Stimulated activated CD8-positive, alpha-beta memory T cell treated with anti-CD3 and anti-CD28 coated beads, Interleukin-12 subunit alpha, Interleukin-12 subunit beta, amount 100 ng/mL, for 1 hour (primary cell): ENCODE results near the gene BBC3.
A peak's percentile ranks its signal among the peaks of the same experiment; 100 is the strongest.

Experiments
- DNase-seq: peaks from one replicate; pipeline ENCODE4 v3.0.0-alpha.2; 2020; ENCODE audit warnings: low read depth

The BBC3 gene

DNA sequence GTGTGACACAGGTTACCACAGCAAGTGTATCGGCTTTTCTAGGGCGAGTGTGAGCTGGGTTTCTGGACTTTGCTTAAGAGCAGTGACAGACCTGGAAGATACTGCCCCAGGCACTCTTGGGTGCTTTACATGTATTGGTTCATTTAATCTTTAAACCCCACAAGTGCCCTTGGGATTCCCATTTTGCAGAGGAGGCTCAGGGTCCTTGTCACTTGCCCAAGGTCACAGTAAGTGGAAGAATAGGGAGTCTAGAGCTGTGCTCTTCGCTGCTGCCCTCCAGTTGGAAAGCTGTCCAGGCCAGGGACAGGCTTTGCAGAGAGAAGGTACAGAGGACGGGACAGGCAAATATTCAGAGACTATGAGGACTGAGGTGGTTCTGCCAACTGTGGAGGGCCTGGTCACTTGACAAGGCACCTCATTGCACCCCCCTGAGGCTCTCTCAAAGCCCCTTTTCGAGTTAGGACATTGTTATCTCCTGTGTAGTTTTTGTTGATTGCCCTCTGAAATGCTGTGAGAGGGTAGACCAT lies 42.4 kb downstream of the BBC3 start:
- DNase-seq, result no peak

DNA sequence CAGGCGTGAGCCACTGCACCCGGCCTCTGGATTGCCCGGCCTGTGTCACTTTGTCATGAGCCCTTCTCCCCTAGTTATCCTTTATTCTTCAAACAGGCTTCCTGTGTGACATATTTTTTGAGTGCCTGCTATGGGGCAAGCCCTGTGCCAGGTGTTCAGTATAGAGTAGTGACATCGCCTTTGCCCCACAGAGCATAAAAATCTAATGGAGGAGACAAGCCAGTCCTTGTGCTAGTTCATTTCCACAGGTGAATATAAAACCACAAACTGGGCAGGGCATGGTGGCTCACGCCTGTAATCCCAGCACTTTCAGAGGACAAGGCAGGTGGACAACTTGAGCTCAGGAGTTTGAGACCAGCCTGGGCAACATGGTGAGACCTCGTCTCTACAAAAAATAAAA lies 43.2 kb downstream of the BBC3 start:
- no peak for DNase-seq

DNA sequence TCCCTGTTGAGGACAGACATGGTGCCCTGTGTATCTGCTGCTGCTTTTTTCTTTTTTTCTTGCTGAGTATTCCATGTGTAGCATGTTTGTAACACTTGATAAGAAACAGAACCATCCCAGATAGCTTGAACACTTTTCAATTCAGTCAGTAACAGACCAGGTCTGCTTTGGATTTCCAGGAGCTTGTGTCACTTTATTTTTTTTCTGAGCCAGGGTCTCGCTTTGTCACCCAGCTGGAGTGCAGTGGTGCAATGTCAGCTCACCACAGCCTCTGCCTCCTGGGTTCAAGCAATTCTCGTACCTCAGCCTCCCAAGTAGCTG lies 43.7 kb downstream of the BBC3 start:
- DNase-seq, result no peak

DNA sequence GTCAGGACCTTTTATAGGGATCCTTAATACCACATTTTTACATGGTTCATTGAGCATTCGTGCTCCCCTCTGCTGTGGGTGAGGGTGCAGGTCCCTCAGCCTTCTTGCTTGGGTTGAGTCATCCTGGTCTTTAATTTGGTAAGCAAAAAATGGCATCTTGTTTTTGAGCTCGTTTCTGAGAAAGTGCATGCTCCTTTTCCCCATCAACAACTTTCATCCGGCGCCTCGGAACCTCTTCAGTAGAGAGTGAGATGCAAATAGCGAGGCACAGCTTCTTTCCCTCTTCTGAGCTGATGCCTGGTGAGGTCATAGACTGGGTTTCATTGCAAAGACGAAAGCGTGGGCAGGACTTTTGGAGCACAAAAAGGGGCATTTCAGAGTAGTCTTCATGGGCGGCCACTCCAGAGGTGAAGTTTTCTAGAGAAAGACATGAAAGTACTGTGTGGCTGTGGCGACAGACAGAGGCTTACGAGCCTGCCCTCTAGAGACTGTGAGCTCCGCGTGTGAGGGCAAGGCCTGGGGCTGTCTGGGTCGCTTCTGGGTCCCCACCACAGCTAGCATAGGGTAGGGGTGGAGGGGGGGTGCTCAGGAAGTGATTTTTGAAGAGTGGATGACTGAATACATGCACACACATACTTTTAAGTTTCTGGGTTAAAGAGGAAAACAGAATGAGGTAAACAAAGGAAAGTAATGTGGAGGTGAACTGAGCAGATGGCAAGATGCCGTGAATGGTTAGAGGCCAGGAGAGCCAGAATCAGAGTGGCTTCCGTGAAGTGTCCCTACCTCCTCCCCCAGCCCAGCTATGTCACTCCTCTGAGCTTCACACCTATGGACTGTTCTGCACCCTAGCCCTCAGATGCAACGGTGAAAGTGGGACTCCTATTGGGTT lies 44.3 kb downstream of the BBC3 start:
- peak; percentile 36 for DNase-seq

DNA sequence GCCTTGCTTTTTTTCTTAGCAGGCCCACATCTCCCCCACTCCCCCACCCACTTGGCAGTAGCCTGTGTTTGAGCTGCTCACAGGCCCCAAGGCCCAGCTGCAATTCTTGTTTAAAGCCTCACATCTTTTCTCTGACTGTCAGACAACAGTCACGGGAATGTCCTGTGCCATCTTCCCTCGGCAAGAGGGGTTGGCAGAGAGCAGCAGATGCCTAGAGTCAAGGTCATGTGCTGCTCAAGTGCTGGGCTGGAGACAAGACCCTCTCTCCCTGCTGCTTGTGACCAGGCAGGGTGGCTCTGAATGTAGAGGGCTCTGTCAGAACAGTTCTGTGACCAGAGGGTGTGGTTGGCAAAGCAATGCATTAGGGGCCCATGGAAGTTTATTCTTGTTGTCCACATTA lies 47.4 kb downstream of the BBC3 start:
- no peak for DNase-seq

DNA sequence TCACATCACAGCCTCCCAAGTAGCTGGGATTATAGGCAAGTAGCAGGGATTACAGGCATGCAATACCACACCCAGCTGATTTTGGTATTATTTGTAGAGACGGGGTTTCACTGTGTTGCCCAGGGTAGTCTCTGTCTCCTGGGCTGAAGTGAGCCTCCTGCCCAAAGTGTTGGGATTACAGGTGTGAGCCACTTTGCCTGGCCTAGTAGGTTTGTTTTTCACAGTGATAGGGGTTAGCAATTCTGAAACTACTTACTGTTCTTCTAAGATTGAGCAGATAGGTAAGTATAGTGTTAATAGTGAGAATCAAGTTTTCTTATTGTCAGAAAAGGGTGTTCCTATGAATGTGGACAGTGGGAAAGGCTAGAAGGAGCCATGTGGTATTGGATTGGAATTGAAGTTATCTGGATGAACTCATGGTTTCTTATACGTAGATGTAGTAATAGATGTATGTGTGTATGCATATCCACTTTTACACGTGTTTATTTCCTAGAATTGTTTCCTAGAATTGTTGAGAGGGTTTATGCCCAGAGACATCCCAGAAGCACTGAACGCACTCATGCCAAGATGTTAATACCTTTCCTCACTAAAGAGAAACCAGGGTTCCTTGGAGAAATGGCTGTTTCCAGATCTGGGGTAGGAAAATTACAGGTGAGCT lies 51.2 kb downstream of the BBC3 start:
- no peak for DNase-seq

DNA sequence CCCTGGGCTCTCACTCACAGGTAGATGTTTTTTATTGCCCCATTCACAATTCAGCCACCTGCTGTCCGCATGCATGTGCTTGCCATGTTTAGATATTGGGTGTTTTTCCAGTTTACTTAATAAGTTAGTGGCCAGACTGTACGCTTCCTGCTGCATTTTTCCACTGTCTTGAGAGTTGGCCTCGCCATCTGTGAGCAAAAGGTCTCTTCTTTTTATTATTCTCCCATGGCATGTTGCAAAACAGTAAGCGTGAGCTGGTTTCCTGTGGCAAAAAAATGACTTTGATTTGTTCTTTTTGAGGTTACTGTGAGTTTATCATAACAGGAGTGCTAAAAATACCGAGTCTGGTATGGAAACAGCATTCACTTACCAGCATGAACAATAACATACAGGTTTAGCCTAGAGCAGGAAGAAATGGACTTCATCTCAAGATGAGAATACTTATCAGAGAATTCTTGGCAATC lies 54.3 kb downstream of the BBC3 start:
- peak; percentile 24 for DNase-seq

DNA sequence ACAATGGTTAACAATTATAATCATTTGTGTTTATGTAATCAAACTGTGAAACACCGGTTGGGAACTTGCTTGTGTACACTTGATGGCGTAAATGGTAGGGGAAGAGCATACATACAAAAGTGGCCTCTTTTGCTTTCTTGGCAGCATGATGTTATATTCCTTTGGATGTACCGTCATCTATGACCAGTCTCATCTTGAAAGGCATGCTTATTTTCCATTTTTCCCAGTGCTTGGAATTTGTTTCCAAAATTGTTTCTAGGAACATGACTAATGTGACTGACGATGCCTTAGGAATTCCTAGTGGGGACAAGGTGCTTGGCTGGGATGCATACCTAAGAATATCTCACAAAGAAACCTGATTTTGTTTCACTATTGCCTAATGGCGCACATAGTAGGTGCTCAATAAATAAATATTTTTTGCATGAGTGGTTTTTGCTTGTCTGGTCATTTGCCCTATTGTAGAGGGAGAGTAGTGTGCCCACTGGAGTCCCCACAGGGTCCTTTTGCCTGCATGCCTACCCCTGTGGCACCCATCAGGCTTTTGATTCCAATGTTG lies 54.9 kb downstream of the BBC3 start:
- no peak for DNase-seq

DNA sequence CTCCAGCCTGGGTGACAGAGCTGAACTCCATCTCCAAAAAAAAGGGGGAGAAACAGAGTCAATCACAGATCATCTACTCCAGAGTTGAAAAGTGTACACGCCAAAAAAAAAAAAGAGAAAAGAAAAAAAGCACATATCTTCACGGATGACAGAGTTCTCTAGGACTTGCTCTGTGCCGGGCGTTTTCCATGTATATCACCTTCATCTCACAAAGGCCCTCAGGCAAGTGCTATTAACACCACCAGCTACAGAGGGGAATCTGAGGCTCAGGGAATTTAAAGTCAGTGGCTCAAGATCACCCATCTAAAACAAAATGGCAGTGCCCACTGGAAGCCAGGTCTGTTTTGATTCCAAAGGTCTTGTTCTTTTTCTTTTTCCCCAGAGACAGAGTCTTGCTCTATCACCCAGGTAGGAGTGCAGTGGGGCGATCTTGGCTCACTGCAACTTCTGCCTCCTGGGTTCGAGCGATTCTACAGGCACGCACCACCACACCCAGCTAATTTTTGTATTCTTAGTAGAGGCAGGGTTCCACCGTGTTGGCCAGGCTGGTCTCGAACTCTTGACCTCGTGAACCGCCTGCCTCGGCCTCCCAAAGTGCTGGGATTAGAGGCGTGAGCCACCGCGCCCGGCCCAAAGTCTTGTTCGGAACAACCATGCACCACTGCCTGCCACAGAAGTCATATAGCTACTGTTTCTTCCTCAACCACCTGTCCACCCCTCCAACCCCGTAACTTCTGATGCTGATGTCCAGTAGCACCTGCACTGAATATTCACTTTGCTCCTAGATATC lies 58.1 kb downstream of the BBC3 start:
- no peak for DNase-seq
